Tracheal epithelial cell (primary cell): ENCODE measurements around the gene SIRPB1. TPM values are rescaled to one million over a fixed set of nuclear protein-coding genes. Genes with fewer than 3 reads are reported as not detected.

ENCODE experiments used
- total RNA-seq: library from RNA; depleted of rRNA; stranded (reverse); fragments of >200 nt; gene quantifications from 2 replicates; pipeline ENCODE4 v1.2.1, GENCODE V29; 2014

Gene SIRPB1
- total RNA-seq, result 0.48 TPM in 1 of 2 replicates, not detected in the other

GRCh38 chr20:1619861-1620444 is at the start of gene SIRPB1:
Gene SIRPB1, minus strand, starts transcription at chr20:1620009. Its CDS starts 65 bp downstream, at chr20:1619944.

GRCh38 chr20:1657556-1658334 is 37.9 kb upstream of the SIRPB1 start, which contains the start of gene SIRPG:
Gene SIRPG, minus strand, starts transcription at chr20:1657779. Its CDS starts 65 bp downstream, at chr20:1657714.

Other genes starting within 250 kb of the SIRPB1 start
- gene FKBP1A, start 227.0 kb downstream of the SIRPB1 start, total RNA-seq, result 76.3 and 115 TPM in 2 replicates
- 16.8 and 29.2 TPM in 2 replicates for gene NSFL1C, start 153.2 kb downstream of the SIRPB1 start, total RNA-seq
- gene SIRPB2, start 128.6 kb downstream of the SIRPB1 start, total RNA-seq, result 0.21 and 0.48 TPM in 2 replicates
- gene SIRPD, start 62.3 kb downstream of the SIRPB1 start, total RNA-seq, result not detected in 2 replicates
- not detected in 2 replicates for gene SIRPG, start 37.8 kb upstream of the SIRPB1 start, total RNA-seq